PC-3 (cell line): Measurements from ENCODE around the gene KAZN. TPM values are rescaled to one million over a fixed set of nuclear protein-coding genes. Genes with fewer than 3 reads are reported as not detected.

Source experiments
- ATAC-seq: fragments of 200-7000 bp; cut with Tn5 transposase; 2 replicates; pipeline ENCODE4 v1.9.1; 2020; ENCODE audit warnings: mild to moderate bottlenecking, moderate library complexity
- BruUV-seq: library from RNA; stranded (reverse); fragments of 400-500 nt; replicated peaks from 2 replicates; lab custom pipeline; 2021; lab: Mats Ljungman, UMichigan
- CTCF ChIA-PET: fragments of 300-600 bp; sonication (Branson Sonifier 250); formaldehyde crosslinking; loops from one replicate; lab custom pipeline; 2022; ENCODE audit warnings: antibody characterized with exemption; lab: Charles Lee
- POLR2A ChIA-PET: fragments of 300-600 bp; sonication (Branson Sonifier 250); formaldehyde crosslinking; loops from one replicate; lab custom pipeline; 2022; ENCODE audit warnings: antibody characterized with exemption; ENCODE audit not compliant: unreplicated experiment; lab: Charles Lee
- DNase-seq: peaks from one replicate; pipeline ENCODE4 v3.0.0-alpha.2; 2015
- H2AFZ ChIP-seq: fragments of 300-600 bp; sonication (generic); 2 replicates; pipeline ENCODE4 v1.6.0; 2016; ENCODE audit warnings: antibody characterized with exemption, low read length
- H3F3A ChIP-seq: fragments of 300-600 bp; sonication (generic); one replicate; pipeline ENCODE4 v1.6.0; 2017; ENCODE audit warnings: antibody characterized with exemption, low read length, control low read depth, mild to moderate bottlenecking; ENCODE audit not compliant: unreplicated experiment
- H3K27ac ChIP-seq: fragments of 300-600 bp; sonication (generic); 2 replicates; pipeline ENCODE4 v1.5.1; 2016; ENCODE audit warnings: mild to moderate bottlenecking, low read length
- H3K27me3 ChIP-seq: fragments of 300-600 bp; sonication (generic); 2 replicates; pipeline ENCODE4 v1.6.1; 2016; ENCODE audit warnings: low read length, mixed read lengths
- H3K36me3 ChIP-seq: fragments of 300-600 bp; sonication (generic); 2 replicates; pipeline ENCODE4 v1.6.1; 2016; ENCODE audit warnings: low read depth, mixed run types, low read length, mixed read lengths
- H3K4me1 ChIP-seq: fragments of 300-600 bp; sonication (generic); 2 replicates; pipeline ENCODE4 v1.5.1; 2016; ENCODE audit warnings: low read length; ENCODE audit not compliant: insufficient read depth
- H3K4me2 ChIP-seq: fragments of 300-600 bp; sonication (generic); 2 replicates; pipeline ENCODE4 v1.6.0; 2016; ENCODE audit warnings: low read length
- H3K4me3 ChIP-seq: fragments of 300-600 bp; sonication (generic); 2 replicates; pipeline ENCODE4 v1.5.1; 2016; ENCODE audit warnings: mild to moderate bottlenecking, low read length, mixed read lengths
- H3K79me2 ChIP-seq: fragments of 300-600 bp; sonication (generic); 2 replicates; pipeline ENCODE4 v1.6.1; 2017; ENCODE audit warnings: low read length, mixed read lengths
- H3K9ac ChIP-seq: fragments of 300-600 bp; sonication (generic); 2 replicates; pipeline ENCODE4 v1.6.0; 2016; ENCODE audit warnings: mild to moderate bottlenecking, low read length
- H3K9me2 ChIP-seq: fragments of 300-600 bp; sonication (generic); replicated peaks from 2 replicates; pipeline ENCODE4 v1.6.1; 2016; ENCODE audit warnings: mixed run types, low read length, mixed read lengths
- H3K9me3 ChIP-seq: fragments of 300-600 bp; sonication (generic); 2 replicates; pipeline ENCODE4 v1.6.1; 2016; ENCODE audit warnings: low read length, mixed read lengths
- H4K20me1 ChIP-seq: fragments of 300-600 bp; sonication (generic); 2 replicates; pipeline ENCODE4 v1.6.1; 2016; ENCODE audit warnings: low read length, mixed read lengths
- CTCF ChIP-seq: fragments of 300-600 bp; sonication (generic); conservative IDR thresholded peaks from 2 replicates; pipeline ENCODE4 v1.5.1; 2017; ENCODE audit warnings: antibody characterized with exemption, low read depth, mild to moderate bottlenecking, low read length
- EZH2 ChIP-seq: fragments of 300-600 bp; sonication (generic); IDR thresholded peaks from one replicate; pipeline ENCODE4 v1.6.1; 2017; ENCODE audit warnings: antibody characterized with exemption, mild to moderate bottlenecking, low read length; ENCODE audit not compliant: unreplicated experiment
- EZH2phosphoT487 ChIP-seq: fragments of 300-600 bp; sonication (generic); IDR thresholded peaks from 2 replicates; pipeline ENCODE4 v1.6.1; 2018; ENCODE audit warnings: mild to moderate bottlenecking, antibody characterized with exemption, low read length, borderline replicate concordance
- intact Hi-C: fragments of 100-400 bp; cut with micrococcal nuclease; formaldehyde crosslinking; loops from 2 replicates; pipeline ENCODE4 v1.9.0; 2023
- total RNA-seq: library from RNA; depleted of rRNA; stranded (reverse); fragments of >200 nt; gene quantifications from 2 replicates; pipeline ENCODE4 v1.2.3, GENCODE V29; 2014

KAZN gene
- total RNA-seq, 1 experiment from 2014 or later = 2.0 TPM

- Histone ChIP-seq H4K20me1 (no peaks in the 10 kb centered on the region), H3K27me3 (no peaks in the 10 kb centered on the region), H3K4me3 (peak overlapping the region; percentile 33; the same call in 1 of the 2 replicates), H3K36me3 (no peaks in the 10 kb centered on the region), H3K9me2 (no peaks in the 10 kb centered on the region), H3K9me3 (no peaks in the 10 kb centered on the region), H3K4me2 (peak overlapping the region; percentile 64), H3K4me1 (peaks cover 10% of the 10 kb centered on the region; the same call in 1 of the 2 replicates), H3K9ac (no peak overlapping the region), H3K27ac (no peak overlapping the region), H2AFZ (peak overlapping the region; percentile 60), H3F3A (no peaks in the 10 kb centered on the region), H3K79me2 (no peaks in the 10 kb centered on the region)
- ChIA-PET POLR2A (no interaction called here), CTCF (no interaction called here)
- no peak for DNase-seq
- no TSS peak for BruUV-seq
- TF ChIP-seq CTCF (no peak), EZH2 (no peak), EZH2phosphoT487 (no peak)
- intact Hi-C loops = no loop called here
- peak; percentile 24; the same call in 1 of the 2 replicates for ATAC-seq
Measured at GRCh38 chr1:14625996-14626395, 27.5 kb downstream of the KAZN start.

- H3K27me3 ChIP-seq = no peaks in the 10 kb centered on the region
Measured at GRCh38 chr1:14626869-14627607, 28.6 kb downstream of the KAZN start.

More at GRCh38 chr1:14626869-14627607, 28.6 kb downstream of the KAZN start:
- no peaks in the 10 kb centered on the region for H3K9me3 ChIP-seq
- H2AFZ ChIP-seq = no peak overlapping the region
- no peak for TF ChIP-seq EZH2phosphoT487
- no peak for TF ChIP-seq CTCF
- TF ChIP-seq EZH2 = no peak
- DNase-seq (no peak), ATAC-seq (no peak)
- H3K79me2 ChIP-seq = no peaks in the 10 kb centered on the region
- no peak overlapping the region for H3K4me3 ChIP-seq
- intact Hi-C loops = no loop called here
- ChIA-PET POLR2A (no interaction called here), CTCF (no interaction called here)
- H3K9me2 ChIP-seq = no peaks in the 10 kb centered on the region
- BruUV-seq = no TSS peak
- no peak overlapping the region for H3K9ac ChIP-seq
- no peaks in the 10 kb centered on the region for H4K20me1 ChIP-seq
- H3K36me3 ChIP-seq = no peaks in the 10 kb centered on the region
- peaks cover 10% of the 10 kb centered on the region; the same call in 1 of the 2 replicates for H3K4me1 ChIP-seq
- no peak overlapping the region for H3K4me2 ChIP-seq
- no peaks in the 10 kb centered on the region for H3F3A ChIP-seq
- H3K27ac ChIP-seq = no peak overlapping the region
